ENCODE results near the gene BMP5.

Gene BMP5

GRCh38 chr6:55759536-55759935 lies 115.9 kb downstream of the BMP5 start:
- intact Hi-C loops (cut with DNase I): no loop called here
- DNase-seq: no peak

- intact Hi-C loops (cut with DNase I): no loop called here
- DNase-seq: no peak
Measured at GRCh38 chr6:55758156-55758937, 117.0 kb downstream of the BMP5 start.

GRCh38 chr6:55756531-55757031 lies 118.8 kb downstream of the BMP5 start:
- intact Hi-C loops (cut with DNase I): no loop called here

GRCh38 chr6:55748880-55749279 lies 126.5 kb downstream of the BMP5 start:
- DNase-seq: no peak
- intact Hi-C loops (cut with DNase I): no loop called here

More at GRCh38 chr6:55756531-55757031, 118.8 kb downstream of the BMP5 start:
- DNase-seq: no peak

GRCh38 chr6:55746473-55746872 lies 128.9 kb downstream of the BMP5 start:
- intact Hi-C loops (cut with DNase I): no loop called here
- no peak for DNase-seq

GRCh38 chr6:55734256-55734655 lies 141.1 kb downstream of the BMP5 start:
- DNase-seq: no peak
- intact Hi-C loops (cut with DNase I): no loop called here

- intact Hi-C loops (cut with DNase I): no loop called here
- no peak for DNase-seq
Measured at GRCh38 chr6:55729665-55730064, 145.7 kb downstream of the BMP5 start.

- DNase-seq: no peak
- intact Hi-C loops (cut with DNase I): no loop called here
Measured at GRCh38 chr6:55726144-55726543, 149.2 kb downstream of the BMP5 start.

- intact Hi-C loops (cut with DNase I): no loop called here
- DNase-seq: no peak
Measured at GRCh38 chr6:55714831-55715230, 160.6 kb downstream of the BMP5 start.

- intact Hi-C loops (cut with DNase I): no loop called here
- DNase-seq: no peak
Measured at GRCh38 chr6:55713436-55713835, 162.0 kb downstream of the BMP5 start.

- intact Hi-C loops (cut with DNase I): no loop called here
- DNase-seq: no peak
Measured at GRCh38 chr6:55708711-55709110, 166.7 kb downstream of the BMP5 start.

GRCh38 chr6:55705451-55706440 lies 169.6 kb downstream of the BMP5 start:
- DNase-seq: no peak
- intact Hi-C loops (cut with DNase I): no loop called here

- intact Hi-C loops (cut with DNase I): no loop called here
- no peak for DNase-seq
Measured at GRCh38 chr6:55704421-55704820, 171.0 kb downstream of the BMP5 start.
